GM19467 (cell line): Measurements from ENCODE around the gene NR6A1.
"Not testable (repeated sequence)": the region's sequence is repeated elsewhere in the genome, so short reads cannot be mapped to it uniquely, and the experiment has no call there.

Experiments
- ATAC-seq: cut with Tn5 transposase; IDR thresholded peaks from one replicate; pipeline ENCODE4 v1.9.1; 2021; ENCODE audit warnings: mild to moderate bottlenecking, moderate library complexity; ENCODE audit not compliant: unreplicated experiment

Gene NR6A1

GRCh38 chr9:124621371-124622328 is 149.5 kb downstream of the NR6A1 start:
- ATAC-seq: no peak

DNA sequence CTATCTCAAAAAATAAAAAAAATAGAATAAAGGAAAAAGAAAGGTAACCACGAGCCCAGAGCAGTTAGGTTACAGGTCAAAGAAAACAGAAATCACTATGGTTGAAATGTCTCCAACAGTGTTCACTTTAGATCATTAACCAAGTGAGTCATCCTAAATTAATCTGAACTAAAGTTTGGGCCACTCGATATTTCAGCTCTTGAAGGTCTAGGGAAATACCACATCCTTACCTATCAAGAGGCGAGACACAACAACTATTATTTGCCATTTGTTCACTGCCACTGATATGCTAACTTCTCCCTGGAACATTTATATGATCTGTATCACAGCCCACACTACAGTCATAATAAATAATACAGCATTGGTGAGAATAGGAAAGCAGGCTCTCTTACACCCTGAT is 152.6 kb downstream of the NR6A1 start:
- ATAC-seq: no peak

DNA sequence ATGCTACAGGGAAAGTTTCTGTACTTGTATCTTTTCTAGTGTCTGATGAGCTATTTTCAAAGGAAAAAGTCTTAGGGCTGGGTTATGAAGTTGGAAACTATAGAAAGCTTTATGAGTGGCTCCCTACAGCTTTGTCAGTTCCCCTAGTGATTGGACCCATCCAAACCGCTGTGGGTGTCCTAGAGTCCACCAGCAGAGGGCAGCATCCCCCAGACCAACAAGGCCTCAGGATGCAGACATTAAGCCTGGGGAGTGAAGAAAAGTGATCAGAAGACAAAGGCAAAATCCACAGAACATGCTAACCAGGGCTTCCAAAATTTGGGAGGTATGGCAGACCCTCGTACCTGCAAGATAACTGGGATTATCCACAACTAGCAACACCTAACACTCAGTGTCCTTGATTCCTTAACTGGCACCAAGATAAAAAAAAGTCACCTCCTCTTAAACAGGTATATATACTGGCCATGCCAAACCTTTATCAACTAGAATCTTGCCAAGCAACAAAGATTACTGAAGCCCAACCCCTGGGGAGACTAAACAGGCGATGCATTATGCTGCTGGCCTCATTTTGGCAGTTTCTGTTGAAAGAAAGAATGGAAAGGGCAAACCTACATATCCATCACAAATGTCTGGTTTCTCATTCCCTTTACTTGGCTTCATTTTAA is 153.5 kb downstream of the NR6A1 start:
- ATAC-seq: no peak

- ATAC-seq: no peak
These were observed 154.2 kb downstream of the NR6A1 start for GRCh38 chr9:124616961-124617360.

DNA sequence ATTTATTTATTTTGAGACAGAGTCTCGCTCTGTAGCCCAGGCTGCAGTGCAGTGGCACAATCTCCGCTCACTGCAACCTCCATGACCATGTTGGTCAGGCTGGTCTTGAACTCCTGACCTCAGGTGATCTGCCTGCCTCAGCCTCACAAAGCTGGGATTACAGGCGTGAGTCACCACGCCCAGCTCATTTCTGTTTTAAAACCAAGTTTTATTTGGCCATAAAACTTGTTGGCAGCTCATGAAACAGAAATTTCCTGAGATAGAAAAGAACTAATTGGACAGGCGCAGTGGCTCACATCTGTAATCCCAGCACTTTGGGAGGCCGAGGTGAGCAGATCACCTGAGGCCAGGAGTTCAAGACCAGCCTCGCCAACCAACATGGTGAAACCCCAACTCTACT is 155.3 kb downstream of the NR6A1 start:
- not testable (repeated sequence) for ATAC-seq

- ATAC-seq: no peak
These were observed 155.9 kb downstream of the NR6A1 start for GRCh38 chr9:124615100-124615742.

DNA sequence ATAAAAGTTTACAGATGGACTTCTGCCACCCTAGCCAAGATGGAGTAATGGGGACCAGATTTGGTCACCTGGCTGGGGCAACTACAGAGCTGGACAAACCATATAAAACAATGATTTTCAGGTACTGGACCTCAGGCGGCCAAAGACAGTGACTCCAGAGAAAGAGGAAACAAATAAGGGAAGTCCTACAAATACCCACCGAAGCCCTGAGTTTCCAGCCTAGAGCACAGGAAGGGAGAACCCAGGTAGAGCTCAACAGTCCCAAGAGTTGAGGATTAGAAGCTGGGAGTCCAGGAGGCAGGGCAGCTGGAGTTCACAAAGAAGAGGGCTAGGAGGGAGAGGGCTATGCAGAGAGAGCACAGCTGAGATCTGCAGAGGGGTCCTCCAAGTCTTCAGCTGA is 157.3 kb downstream of the NR6A1 start:
- no peak for ATAC-seq

DNA sequence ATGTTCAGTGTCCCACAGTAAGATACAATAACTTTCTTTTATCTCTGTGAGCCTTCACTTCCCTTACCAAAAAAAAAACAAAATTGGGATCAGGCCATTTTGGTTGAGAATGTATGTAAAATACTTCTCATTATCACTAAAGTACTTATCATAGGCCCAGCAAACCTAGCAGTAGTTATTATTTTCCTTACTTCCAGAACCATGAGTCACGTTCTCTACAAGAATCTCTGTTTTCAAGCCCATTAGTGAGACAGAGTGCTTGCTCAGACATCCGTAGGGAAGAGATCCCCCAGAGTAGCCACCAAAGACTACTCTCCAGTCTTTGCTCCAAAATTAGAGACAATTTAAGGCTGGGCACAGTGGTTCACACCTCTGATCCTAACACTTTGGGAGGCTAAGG is 160.0 kb downstream of the NR6A1 start:
- no peak for ATAC-seq

GRCh38 chr9:124606027-124606426 is 165.1 kb downstream of the NR6A1 start:
- no peak for ATAC-seq

DNA sequence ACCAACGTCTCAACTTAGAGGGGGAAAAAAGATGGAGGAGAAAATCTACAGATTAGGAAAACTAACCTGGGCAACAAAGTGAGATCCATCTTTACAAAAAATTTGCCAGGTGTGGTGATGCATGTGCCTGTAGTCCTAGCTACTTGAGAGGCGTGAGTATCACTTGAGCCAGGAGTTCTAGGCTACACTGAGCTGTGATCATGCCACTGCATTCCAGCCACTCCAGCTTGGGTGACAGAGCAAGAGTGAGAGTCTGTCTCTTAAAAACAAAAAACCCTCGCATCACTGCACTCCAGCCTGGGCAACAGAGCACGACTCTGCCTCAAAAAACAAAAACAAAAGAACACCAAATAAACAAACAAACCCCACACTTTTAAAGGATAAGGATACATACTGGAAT is 165.9 kb downstream of the NR6A1 start:
- no peak for ATAC-seq

DNA sequence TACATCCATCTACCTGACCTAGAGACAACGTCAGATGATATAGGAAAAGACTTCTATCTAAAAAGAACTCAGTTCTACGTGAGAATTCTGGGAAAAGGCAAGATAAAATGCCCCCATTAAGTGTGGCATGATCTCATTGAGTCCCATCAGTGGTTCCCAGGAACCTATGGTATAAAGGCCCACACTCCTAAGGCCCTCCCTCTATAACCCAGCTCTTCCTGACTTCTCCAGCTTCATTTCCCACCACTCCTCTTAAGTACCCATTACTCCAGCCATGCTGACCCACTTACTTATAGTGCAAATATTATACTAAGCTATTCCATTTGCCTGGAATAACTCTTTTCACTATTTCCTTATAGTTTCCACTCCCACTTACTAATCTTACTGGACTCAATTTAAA is 168.5 kb downstream of the NR6A1 start:
- no peak for ATAC-seq

DNA sequence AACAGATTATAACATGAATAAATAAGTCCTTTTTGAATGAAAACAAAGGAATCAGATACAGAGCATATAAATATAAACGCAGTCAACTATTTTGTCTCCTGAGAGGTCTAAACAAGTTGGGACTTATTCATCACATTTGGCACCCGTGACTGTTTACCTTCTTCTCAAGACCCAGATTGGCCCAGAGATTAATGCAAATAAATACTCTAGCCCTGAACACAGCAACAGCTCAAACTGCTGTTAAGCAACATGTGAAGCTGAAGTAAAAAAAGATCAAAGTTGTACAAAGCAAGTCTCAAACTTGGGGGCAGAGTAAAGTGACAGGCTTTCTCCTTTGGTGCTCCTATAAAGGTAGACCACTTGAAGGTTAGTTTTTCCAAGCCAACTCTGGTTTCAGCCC is 168.9 kb downstream of the NR6A1 start:
- ATAC-seq: no peak

DNA sequence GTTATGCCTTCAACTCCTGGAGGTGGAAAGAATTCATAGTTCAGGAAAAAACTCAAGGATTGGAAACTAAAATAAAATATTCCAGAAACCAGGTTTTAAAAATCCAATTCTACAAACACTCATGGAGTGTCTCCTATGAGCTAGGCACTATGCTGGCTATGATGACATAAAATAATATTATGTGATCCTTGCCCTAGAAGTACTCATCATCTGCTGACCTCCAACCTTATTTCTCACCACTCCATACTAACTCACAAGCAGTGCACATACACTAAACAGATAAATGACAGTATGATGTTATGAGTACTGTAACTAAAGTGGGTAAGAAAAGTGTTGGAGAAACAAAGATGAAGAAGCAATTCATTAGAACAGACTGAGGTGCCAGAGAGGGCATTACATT is 170.7 kb downstream of the NR6A1 start:
- ATAC-seq: no peak

DNA sequence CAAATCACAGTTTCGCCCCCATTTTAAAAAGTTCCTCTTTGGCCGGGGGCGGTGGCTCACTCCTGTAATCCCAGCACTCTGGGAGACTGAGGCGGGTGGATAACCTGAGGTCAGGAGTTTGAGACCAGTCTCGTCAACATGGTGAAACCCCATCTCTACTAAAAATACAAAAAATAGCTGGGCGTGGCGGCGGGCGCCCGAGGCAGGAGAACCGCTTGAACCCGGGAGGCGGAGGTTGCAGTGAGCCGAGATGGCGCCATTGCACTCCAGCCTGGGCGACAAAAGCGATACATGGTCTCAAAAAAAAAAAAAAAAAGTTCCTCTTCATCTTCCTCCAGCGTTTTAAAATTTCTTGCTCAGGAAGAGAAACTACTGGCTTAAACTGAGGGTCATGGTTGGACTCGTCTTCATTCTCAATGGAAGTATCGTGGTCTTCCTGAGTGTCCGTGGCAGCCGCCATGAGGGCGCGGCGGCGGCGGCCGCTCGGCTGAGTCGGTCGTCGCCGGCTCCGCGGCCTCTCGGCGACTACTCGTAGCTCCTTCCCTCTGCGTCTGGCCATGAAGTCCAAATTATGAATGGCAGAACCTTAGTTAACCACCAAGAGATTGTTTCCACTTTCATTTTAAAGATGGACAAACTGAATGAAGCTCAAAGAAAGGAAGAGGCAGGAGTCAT is 171.9 kb downstream of the NR6A1 start:
- ATAC-seq: no peak

DNA sequence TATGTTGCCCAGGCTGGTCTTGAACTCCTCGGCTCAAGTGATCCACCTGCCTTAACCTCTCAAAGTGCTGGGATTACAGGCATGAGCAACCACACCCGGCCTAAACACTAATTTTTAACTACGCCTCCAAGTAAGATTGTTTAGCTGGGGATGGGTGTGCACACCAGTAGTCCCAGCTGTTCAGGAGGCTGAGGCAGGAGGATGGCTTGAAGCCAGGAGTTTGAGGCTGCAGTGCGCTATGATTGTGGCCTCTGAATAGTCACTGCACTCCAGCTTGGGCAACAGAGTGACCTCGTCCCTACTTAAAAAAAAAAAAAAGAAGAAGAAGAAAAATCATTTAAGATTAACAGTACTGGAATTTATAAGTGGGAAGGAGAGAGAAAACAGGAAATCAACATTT is 173.1 kb downstream of the NR6A1 start:
- ATAC-seq: no peak

DNA sequence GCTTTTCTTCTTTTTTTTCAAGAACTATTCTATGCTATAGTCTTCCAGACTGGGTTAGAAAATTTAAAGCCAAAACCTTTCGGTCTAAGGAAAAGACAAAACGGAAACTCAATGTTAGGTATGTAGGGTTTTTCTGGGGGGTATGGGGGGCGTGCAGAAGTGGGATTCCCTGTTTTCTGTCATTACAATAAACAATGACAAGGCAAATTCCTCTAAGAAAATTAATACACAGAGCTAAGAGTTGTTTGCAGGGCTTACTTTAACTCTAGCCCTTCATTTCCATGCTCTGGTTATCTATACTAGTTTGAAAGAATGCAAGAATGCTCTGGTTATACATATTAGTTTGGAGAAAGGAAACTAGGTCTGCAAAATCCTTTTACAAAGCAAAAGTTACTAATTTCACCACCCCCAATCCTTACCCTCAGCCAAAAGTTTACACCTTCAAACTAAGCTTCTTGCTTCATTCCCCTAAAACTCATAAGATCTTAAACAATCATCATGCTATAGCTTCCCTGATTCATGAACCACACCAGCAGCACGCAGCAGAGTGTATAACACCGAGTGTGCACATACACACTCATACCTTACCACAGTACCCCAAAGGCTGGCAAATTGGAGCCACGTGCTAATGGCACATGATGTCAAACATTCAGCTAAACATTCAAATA is 174.8 kb downstream of the NR6A1 start:
- ATAC-seq: no peak

- no peak for ATAC-seq
These were observed 175.4 kb downstream of the NR6A1 start for GRCh38 chr9:124595743-124596142.

GRCh38 chr9:124594673-124595072 is 176.4 kb downstream of the NR6A1 start:
- no peak for ATAC-seq

- ATAC-seq: no peak
These were observed 176.9 kb downstream of the NR6A1 start for GRCh38 chr9:124594225-124594624.

DNA sequence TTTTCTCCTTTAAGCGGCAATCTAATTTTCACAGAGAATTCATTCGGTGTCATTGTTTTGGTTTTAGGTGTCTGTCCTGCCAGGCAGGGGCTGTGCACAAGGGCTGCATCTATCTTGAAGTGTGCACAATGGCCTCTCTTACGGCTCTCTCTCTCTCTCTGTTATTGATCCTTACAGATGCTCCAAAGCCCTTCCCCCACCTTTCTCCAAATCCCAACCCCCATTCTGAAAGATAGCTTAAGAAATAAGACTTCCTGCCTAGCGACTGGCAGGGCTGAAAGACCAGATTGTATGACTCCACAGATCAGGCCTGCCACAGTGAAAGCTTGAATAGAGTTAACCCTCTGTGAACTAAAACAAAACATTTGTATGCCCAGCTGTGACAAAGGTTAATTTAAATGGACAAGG is 177.5 kb downstream of the NR6A1 start:
- no peak for ATAC-seq

- ATAC-seq: no peak
These were observed 177.9 kb downstream of the NR6A1 start for GRCh38 chr9:124593200-124593599.
